HG02884 (cell line): Measurements from ENCODE around the gene USP40.

Source experiments
- ATAC-seq: cut with Tn5 transposase; IDR thresholded peaks from one replicate; pipeline ENCODE4 v1.9.1; 2021; ENCODE audit warnings: mild to moderate bottlenecking, moderate library complexity; ENCODE audit not compliant: unreplicated experiment

The USP40 gene

DNA sequence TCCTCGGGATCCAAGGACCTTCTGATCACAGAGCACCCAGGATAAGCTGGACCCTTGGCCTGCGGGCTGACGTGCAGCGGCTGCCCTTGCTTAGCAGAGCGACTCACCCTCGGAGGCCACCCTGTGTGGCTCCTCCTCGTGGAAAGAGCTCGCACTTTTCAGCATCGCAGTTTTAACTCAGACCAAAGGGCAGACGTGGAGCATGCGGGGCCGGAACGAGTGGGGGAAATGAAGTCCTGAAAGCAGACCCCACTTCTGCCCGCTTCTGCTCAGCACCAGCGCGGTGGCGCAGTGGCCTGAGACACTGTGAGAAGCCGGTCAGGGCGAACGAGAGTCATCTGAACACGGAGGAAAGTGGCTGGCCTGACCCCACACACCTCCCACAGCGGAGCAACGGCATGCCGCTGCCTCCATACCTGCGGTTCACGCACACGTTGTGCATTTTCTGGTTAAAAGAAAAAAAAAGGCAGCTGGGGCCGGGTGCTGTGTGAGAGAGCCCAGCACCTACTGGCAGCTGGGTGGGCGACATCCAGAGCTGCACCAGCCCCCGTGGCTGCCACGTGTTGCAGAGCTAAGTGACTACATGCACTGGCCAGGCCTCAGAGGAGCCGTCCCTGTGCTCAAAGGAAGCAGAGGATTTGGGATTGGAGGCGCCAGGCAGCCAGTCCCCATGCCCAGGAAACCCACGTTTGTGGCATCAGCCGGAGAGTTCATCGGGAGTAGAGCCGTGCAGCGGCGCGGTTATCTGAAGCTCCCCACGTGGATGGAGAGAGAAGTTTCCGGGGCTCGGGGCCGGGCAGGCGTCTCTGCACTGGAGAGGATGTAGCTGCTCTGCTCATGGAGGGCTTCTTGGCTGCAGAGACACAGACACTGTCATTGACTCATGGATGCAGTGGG, 89.7 kb downstream of the USP40 start:
- no peak for ATAC-seq

- no peak for ATAC-seq
These were observed 90.5 kb downstream of the USP40 start for GRCh38 chr2:233476063-233476410.

DNA sequence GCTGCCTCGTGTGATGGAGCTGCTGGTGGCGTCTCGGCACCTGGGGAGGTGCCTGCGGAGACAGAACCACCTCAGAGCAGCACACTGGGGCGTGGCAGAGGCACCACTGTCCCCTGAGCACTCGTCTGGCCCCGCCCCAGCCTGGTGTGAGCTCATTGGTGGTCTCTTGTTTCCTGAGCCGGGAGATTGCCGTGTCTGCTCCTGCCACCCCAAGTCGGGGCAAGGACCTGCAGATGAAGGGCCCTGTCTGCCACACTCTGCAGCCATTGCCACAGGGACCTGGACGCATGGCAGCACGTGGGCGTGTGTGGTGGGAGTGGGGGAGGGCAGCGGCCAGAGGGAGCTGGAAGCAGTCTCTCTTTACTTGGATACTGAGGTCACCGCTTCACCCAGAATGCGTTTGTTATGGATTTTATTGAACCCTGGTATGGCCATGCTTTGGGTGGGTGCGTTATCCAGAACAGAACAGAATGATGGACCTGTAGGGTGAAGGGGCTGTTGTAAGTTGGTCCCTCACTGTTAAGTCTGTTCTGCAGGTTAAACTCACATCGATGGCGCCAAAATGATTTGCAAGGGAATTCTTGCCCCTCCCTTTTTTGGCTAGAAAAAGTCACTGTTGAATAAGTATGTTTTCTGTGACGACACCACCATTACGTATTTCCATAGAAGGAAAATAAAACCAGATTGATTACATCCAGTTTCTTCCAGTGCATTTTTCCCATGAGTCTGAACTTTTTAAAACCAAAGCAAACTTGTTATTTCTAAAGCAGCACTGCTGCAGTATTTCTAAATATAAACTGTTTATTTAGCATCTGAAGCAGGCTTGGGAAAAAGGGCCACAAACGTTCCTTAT, 92.0 kb downstream of the USP40 start:
- ATAC-seq, result no peak

DNA sequence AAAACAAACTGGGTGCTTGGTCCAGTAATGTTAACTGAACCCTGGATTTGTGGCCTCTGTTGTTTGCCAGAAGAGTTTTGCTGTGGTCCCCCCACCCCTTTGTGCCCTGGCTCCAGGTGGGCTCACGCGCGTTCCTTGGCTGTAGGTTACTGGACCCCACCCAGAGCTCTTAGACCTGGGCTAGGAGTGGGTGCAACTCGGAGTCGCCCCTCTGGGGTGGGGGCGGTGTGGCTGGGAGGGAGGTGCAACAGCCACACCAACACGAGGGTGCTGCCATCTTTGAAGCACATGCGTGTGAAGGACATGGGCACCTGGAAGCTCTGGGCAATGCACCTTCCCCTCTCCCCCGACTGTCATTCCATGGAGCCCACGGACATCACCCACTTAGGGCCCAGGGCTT, 92.7 kb downstream of the USP40 start:
- no peak for ATAC-seq

DNA sequence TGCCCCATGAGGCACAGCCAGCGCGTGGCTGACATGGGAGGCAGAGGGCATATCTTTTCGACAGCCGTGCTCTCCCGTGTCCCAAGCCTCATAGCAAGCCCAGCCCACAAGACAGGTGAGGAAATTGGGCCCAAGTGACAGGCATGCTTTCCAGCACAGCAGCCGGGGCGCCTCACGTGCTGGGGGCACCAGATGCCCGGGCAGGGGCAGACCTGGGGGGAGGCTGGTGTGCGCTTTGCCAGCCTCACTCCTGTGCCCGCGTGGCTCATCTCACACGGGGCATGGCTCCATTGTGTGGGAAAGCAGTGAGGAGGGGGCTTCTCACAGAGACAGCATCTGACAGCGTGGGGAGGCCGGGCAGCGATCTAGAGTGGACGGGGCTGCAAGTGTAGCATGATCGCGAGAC, 93.2 kb downstream of the USP40 start:
- ATAC-seq, result no peak

GRCh38 chr2:233471291-233472035, 95.1 kb downstream of the USP40 start:
- ATAC-seq, result no peak

DNA sequence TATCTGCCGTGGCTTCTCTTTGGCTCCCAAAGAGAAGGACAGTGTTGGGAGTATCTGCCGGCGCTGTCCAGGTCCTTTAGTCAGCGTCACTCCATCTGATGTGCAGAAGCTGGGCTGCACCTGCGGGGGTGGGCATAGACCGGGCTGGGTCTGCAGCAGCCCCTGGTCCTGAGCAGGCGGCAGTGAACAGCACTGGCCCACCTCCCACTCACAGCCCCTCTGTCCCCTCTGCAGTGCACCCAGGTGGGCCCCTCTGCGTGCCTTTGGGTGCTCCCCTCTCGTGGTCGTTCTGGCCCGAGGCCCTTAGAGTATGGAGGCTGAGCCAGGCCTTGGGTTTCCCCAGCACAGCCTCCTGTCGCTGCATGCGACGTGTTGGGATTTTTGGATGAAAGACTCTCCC, 95.7 kb downstream of the USP40 start:
- no peak for ATAC-seq

DNA sequence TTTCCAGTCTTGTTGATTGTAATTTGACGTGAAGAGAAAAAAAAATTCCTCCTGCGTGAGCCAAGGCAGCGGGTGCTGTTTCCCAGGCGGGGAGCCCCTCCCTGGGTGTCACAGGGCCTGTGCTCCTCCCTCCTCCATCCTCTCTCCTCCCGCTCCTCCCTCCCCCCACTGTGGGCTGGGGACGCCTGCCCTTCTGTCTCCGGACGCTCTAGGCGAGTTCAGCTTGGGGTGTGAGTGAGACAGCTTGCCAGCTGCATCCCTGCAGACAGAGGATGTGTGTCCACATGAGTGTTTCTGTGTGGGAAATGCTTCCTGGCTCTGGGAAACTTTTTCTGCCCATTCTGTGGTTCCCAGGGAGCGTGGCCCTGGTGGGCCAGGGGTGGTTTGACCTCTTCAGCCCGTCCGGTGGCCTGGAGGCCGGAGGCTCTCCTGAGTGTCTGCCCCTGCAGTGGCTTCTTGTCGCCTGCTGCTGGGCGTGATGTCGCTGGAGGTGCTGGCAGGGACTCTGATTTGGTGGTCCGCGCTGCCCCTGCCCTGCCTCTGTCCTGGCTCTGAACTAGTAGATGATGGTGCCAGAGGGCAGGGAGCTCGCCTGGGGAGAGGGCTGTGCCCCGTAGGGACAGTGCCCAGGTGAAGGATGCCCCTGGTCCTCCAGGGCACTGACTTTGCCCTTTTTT, 96.4 kb downstream of the USP40 start:
- no peak for ATAC-seq

GRCh38 chr2:233469261-233470010, 97.1 kb downstream of the USP40 start:
- no peak for ATAC-seq

DNA sequence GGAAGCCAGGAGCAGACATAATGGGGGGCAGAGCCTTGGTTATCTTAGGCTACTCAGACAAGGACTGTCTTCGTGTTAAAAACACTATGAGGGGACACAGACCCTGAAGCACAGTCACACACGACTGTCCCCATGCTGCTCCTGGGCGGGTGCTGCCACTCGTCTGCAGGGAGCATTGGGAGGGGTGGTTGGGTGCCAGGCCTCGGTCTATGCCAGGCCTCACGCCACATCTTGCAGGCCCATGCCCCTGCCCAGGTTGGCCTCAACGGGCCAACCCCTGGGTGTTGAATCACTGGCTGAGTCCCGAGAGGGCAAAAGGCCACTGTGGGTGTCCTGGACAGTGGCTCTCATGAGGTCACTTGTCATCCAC, 97.9 kb downstream of the USP40 start:
- ATAC-seq, result no peak

DNA sequence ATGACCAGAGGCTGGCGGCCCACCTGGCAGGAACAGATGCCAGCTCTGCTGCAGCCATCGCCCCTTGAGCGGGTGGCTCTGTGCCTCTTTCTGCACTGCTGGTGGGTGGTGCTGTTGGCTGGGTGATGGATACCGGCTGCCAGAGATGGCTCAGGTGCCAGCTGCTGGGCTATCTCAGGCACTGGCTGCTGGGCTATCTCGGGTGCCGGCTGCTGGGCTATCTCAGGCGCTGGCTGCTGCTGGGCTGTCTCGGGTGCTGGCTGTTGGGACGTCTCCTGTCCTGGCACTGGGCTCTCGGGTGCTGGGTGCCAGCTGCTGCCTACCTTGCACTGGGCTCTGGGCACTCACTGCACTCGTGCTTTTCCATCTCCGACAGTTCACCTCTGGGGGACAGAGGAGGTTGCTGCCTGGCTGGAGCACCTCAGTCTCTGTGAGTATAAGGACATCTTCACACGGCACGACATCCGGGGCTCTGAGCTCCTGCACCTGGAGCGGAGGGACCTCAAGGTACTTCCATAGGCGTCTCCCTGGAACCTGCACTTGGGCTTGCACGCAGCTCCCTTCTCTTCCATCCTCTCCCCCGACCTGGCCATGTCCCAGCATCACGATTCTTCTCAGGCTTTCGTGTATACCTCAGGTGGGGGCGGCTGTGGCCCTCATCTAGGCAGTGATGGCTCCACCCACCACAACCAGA, 98.4 kb downstream of the USP40 start:
- ATAC-seq, result no peak

DNA sequence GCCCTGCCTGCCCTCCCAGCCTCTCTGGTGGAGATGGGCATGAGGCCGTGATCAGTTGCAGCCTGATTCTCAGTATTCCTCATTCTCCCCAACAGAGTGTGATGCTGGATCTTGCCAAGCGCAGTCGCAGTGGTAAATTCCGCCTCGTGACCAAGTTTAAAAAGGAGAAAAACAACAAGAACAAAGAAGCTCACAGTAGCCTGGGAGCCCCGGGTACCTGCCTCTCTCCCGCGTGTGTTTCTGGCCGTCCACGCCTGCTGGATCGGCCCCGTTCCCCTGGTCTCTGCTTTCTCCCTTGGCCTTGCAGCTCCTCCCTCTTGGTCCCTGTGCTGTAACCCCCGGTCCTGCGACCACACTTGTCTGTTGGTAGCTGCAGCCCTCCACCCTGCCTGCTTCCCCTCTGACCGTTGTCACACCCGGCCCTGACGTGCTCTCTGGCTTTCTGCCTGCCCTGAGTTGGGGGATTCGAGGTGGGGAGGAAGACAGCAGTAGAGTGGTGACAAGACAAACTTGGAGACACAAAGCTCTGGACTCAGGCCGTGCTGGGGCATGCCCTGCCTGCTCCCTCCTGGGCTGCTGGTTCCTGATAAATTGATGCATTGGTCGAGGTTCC, 99.5 kb downstream of the USP40 start:
- no peak for ATAC-seq

GRCh38 chr2:233464531-233465240, 101.9 kb downstream of the USP40 start:
- ATAC-seq, result no peak

- no peak for ATAC-seq
These were observed 102.5 kb downstream of the USP40 start for GRCh38 chr2:233464056-233464455.

DNA sequence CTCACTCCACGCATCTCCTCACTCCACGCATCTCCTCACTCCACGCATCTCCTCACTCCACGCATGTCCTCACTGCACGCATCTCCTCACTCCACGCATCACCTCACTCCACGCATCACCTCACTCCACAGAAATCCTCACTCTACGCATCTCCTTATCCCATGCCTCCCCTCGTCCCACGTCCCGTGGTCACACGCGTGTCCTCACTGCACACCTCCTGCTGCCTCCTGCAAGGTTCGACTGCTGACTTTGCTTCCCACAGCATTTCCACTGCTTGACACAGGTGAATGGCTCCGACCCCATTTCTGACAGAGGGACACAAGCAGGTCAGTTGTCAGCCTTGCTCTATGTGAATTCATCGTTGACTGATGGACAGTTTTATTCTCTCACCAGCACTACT, 103.0 kb downstream of the USP40 start:
- no peak for ATAC-seq

- no peak for ATAC-seq
These were observed 103.6 kb downstream of the USP40 start for GRCh38 chr2:233462826-233463470.

DNA sequence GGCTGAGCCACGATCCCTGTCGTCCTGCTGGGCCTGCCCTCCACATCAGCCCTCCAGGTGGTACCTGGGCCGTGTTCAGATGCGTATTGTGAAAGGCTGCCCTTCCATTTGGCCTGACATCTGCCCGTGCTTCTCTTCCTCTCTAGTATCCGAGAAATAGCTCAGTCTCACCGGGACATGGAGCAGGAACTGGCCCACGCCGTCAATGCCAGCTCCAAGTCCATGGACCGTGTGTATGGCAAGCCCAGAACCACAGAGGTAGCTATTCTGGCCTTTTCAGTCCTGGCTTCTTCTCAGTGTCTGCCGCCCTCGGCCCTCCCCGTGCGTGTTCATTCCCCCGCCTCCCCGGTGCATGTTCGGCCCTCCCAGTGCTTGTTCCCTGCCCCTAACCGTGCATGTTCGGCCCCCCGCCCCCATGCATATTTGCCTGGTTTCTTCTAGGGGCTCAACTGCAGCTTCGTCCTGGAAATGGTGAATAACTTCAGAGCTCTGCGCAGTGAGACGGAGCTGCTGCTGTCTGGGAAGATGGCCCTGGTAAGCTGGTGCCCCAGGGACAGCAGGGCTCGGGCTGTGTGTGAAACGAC, 104.3 kb downstream of the USP40 start:
- ATAC-seq, result no peak

GRCh38 chr2:233461481-233461891, 105.1 kb downstream of the USP40 start:
- no peak for ATAC-seq
